Trophoblast cell (in vitro differentiated cells and primary cell): ENCODE results near the gene BAZ1B.
A peak's percentile ranks its signal among the peaks of the same experiment; 100 is the strongest.
"Not testable (repeated sequence)": the region's sequence is repeated elsewhere in the genome, so short reads cannot be mapped to it uniquely, and the experiment has no call there.

Source experiments
- DNase-seq, 2 donors: peaks; one replicate each; pipeline ENCODE4 v3.0.0-alpha.2; 2016
- H2AFZ ChIP-seq: 2 replicates; pipeline ENCODE4 v1.6.1; 2013; ENCODE audit warnings: low read length, moderate library complexity, mild to moderate bottlenecking; ENCODE audit not compliant: insufficient read depth, poor library complexity
- H2AK5ac ChIP-seq: 2 replicates; pipeline ENCODE4 v1.6.1; 2013; ENCODE audit warnings: mild to moderate bottlenecking, low read length
- H2BK120ac ChIP-seq: 2 replicates; pipeline ENCODE4 v1.6.1; 2013; ENCODE audit warnings: low read length, mild to moderate bottlenecking, moderate library complexity; ENCODE audit not compliant: insufficient read depth, poor library complexity
- H2BK12ac ChIP-seq: 2 replicates; pipeline ENCODE4 v1.6.1; 2013; ENCODE audit warnings: mild to moderate bottlenecking, low read length, moderate library complexity
- H2BK5ac ChIP-seq: 2 replicates; pipeline ENCODE4 v1.6.1; 2013; ENCODE audit warnings: low read length, low read depth, moderate library complexity, mild to moderate bottlenecking; ENCODE audit not compliant: poor library complexity
- H3K14ac ChIP-seq: 2 replicates; pipeline ENCODE4 v1.6.1; 2013; ENCODE audit warnings: mild to moderate bottlenecking, low read length
- H3K18ac ChIP-seq: 2 replicates; pipeline ENCODE4 v1.6.1; 2013; ENCODE audit warnings: mild to moderate bottlenecking, low read length
- H3K23ac ChIP-seq: 2 replicates; pipeline ENCODE4 v1.6.1; 2013; ENCODE audit warnings: low read length
- H3K27ac ChIP-seq: 2 replicates; pipeline ENCODE4 v1.5.1; 2013; ENCODE audit warnings: low read depth, mild to moderate bottlenecking, inconsistent platforms, low read length, moderate library complexity
- H3K27me3 ChIP-seq: 2 replicates; pipeline ENCODE4 v1.6.1; 2013; ENCODE audit warnings: inconsistent platforms, mild to moderate bottlenecking, low read length, moderate library complexity; ENCODE audit not compliant: insufficient read depth
- H3K36me3 ChIP-seq, 2 experiments: 1 replicate in 1 of 2; 2 replicates in 1 of 2; pipeline ENCODE4 v1.6.1; 2013; ENCODE audit warnings: low read length in 2 of 2, mild to moderate bottlenecking in 2 of 2, moderate library complexity in 1 of 2; ENCODE audit not compliant: insufficient read depth in 2 of 2, control insufficient read depth in 1 of 2
- H3K4ac ChIP-seq: 2 replicates; pipeline ENCODE4 v1.6.1; 2013; ENCODE audit warnings: low read depth, mild to moderate bottlenecking, low read length, moderate library complexity
- H3K4me1 ChIP-seq, 2 experiments: 1 replicate in 1 of 2; 2 replicates in 1 of 2; pipeline ENCODE4 v1.6.1; 2013; ENCODE audit warnings: low read length in 2 of 2, mild to moderate bottlenecking in 2 of 2, moderate library complexity in 1 of 2; ENCODE audit not compliant: insufficient read depth in 2 of 2, control insufficient read depth in 1 of 2
- H3K4me2 ChIP-seq: 2 replicates; pipeline ENCODE4 v1.6.1; 2013; ENCODE audit warnings: inconsistent platforms, mild to moderate bottlenecking, low read length, moderate library complexity
- H3K4me3 ChIP-seq: 2 replicates; pipeline ENCODE4 v1.5.1; 2013; ENCODE audit warnings: mild to moderate bottlenecking, low read depth, low read length, inconsistent platforms
- H3K79me1 ChIP-seq: one replicate; pipeline ENCODE4 v1.6.1; 2013; ENCODE audit warnings: low read length
- H3K79me2 ChIP-seq: 2 replicates; pipeline ENCODE4 v1.6.1; 2013; ENCODE audit warnings: low read length, mild to moderate bottlenecking; ENCODE audit not compliant: control insufficient read depth, insufficient read depth, poor library complexity
- H3K9ac ChIP-seq: 2 replicates; pipeline ENCODE4 v1.6.1; 2013; ENCODE audit warnings: mild to moderate bottlenecking, low read length
- H3K9me3 ChIP-seq: 2 replicates; pipeline ENCODE4 v1.6.1; 2013; ENCODE audit warnings: low read depth, mild to moderate bottlenecking, control low read depth, inconsistent platforms, low read length; ENCODE audit not compliant: insufficient read depth
- H4K12ac ChIP-seq: 2 replicates; pipeline ENCODE4 v1.6.1; 2013; ENCODE audit warnings: low read depth, mild to moderate bottlenecking, low read length, moderate library complexity
- H4K8ac ChIP-seq: 2 replicates; pipeline ENCODE4 v1.6.1; 2013; ENCODE audit warnings: low read depth, mild to moderate bottlenecking, low read length, moderate library complexity
- H4K91ac ChIP-seq: one replicate; pipeline ENCODE4 v1.6.1; 2013; ENCODE audit warnings: low read depth, mild to moderate bottlenecking, low read length, moderate library complexity
- WGBS: extraction: QIAGEN DNeasy Blood & Tissue Kit; methylation state at CpG from one replicate; pipeline ENCODE4 v1.1.7; 2013; ENCODE audit warnings: missing lambda C conversion rate; ENCODE audit not compliant: insufficient read length, insufficient coverage; ENCODE audit errors: extremely low coverage; 5-methylcytosine and 5-hydroxymethylcytosine counted together

The BAZ1B gene

DNA sequence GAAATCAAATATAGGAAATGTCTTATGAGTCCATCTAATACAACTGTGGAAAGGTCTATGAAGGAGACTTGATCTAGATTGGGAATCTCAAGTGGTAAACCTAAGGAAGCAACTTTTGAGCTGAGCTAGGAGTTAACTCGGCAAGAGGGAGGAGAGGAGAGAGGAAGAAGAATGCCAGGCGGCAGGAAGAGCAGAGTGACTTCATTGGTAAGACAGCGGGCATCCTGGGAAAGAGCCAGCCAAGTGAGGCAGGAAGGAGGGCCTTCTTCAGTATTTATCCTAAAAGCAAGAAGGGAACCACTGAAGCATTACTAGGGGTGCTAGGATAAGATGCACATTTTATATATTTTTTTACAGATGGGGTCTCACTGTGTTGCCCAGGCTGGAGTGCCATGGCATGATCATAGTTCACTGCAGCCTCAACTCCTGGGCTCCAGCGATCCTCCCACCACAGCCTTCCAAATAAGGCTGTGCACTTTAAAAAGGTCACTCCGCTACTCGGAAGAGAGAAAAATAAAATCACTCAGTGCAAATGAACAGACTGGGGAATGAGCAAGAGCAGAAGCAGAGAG, 33.4 kb upstream of the BAZ1B start:
- peaks cover 8% of the 10 kb centered on the region for H3K79me1 ChIP-seq
- H4K91ac ChIP-seq, result no peak overlapping the region
- WGBS, result no CpG with 5 or more reads among the region's 6 CpGs
- H3K14ac ChIP-seq, result no peak overlapping the region
- H3K18ac ChIP-seq, result no peak overlapping the region
- H3K27ac ChIP-seq, result no peak overlapping the region
- peak overlapping the region; percentile 90 for H3K4ac ChIP-seq
- H4K8ac ChIP-seq, result no peak overlapping the region
- peaks cover 9 to 18% of the 10 kb centered on the region in 2 experiments for H3K36me3 ChIP-seq
- H3K4me2 ChIP-seq, result no peak overlapping the region
- H2BK12ac ChIP-seq, result no peak overlapping the region
- H3K23ac ChIP-seq, result no peak overlapping the region
- H2AFZ ChIP-seq, result no peak overlapping the region
- no peak overlapping the region for H2BK120ac ChIP-seq
- H3K9ac ChIP-seq, result no peak overlapping the region
- no peak overlapping the region for H2BK5ac ChIP-seq
- peaks cover 0 to 5% of the 10 kb centered on the region in 2 experiments for H3K4me1 ChIP-seq
- H3K79me2 ChIP-seq, result peaks cover 11% of the 10 kb centered on the region
- H4K12ac ChIP-seq, result no peak overlapping the region
- no peak overlapping the region for H2AK5ac ChIP-seq
- no peaks in the 10 kb centered on the region for H3K9me3 ChIP-seq
- H3K4me3 ChIP-seq, result no peak overlapping the region
- no peak for DNase-seq
- H3K27me3 ChIP-seq, result no peaks in the 10 kb centered on the region

DNA sequence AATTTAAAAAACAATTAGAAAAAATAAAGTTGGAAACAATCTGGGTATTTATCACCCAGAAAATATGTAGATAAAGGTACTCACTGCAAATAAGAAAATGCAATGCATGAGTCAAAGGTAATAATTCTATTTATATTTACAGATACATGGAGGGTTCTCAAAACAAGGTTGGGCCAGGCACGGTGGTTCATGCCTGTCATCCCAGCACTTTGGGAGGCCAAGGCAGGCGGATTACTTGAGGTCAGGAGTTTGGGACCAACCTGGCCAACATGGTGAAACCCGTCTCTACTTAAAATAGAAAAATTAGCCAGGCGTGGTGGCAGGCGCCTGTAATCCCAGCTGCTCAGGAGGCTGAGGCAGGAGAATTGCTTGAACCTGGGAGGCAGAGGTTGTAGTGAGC, 28.0 kb upstream of the BAZ1B start:
- not testable (repeated sequence) for H2BK5ac ChIP-seq, H3K4me1 ChIP-seq, H3K14ac ChIP-seq, H4K12ac ChIP-seq, H3K4me3 ChIP-seq, H3K27ac ChIP-seq, H2BK12ac ChIP-seq, H3K4ac ChIP-seq, H3K79me1 ChIP-seq, H3K27me3 ChIP-seq, H2AK5ac ChIP-seq, H3K9ac ChIP-seq, H4K91ac ChIP-seq, H4K8ac ChIP-seq, H3K18ac ChIP-seq, H3K9me3 ChIP-seq, H3K79me2 ChIP-seq, H2AFZ ChIP-seq, H2BK120ac ChIP-seq, H3K4me2 ChIP-seq, DNase-seq, H3K23ac ChIP-seq
- peaks cover 16 to 24% of the 10 kb centered on the region in 2 experiments for H3K36me3 ChIP-seq
- WGBS, result no CpG with 5 or more reads among the region's 5 CpGs

DNA sequence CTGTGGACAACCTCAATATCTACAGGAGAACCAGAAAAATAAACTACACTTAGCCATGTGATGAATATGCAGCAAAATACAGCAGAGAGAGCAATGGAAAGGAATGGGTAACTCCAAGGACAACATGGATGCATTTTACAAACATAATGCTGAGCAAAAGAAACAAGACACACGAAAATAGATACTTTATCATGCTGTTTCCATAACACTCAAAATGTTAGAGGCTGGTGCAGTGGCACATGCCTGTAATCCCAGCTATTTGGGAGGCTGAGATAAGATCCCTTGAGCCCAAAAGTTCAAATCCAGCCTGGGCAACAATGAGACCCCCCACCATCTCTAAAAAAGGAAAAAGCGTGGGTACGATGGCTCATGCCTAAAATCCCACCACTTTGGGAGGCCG, 27.1 kb upstream of the BAZ1B start:
- H3K23ac ChIP-seq, result no peak overlapping the region
- WGBS, result no CpG with 5 or more reads among the region's 4 CpGs
- no peak overlapping the region for H2BK120ac ChIP-seq
- H4K12ac ChIP-seq, result no peak overlapping the region
- no peak overlapping the region for H3K4me2 ChIP-seq
- no peak overlapping the region for H3K14ac ChIP-seq
- H3K79me1 ChIP-seq, result no peaks in the 10 kb centered on the region
- H3K4ac ChIP-seq, result no peak overlapping the region
- H2BK12ac ChIP-seq, result no peak overlapping the region
- H3K18ac ChIP-seq, result no peak overlapping the region
- no peak overlapping the region for H2AFZ ChIP-seq
- H2BK5ac ChIP-seq, result no peak overlapping the region
- H3K4me3 ChIP-seq, result no peak overlapping the region
- H3K79me2 ChIP-seq, result no peaks in the 10 kb centered on the region
- H3K27ac ChIP-seq, result no peak overlapping the region
- H4K8ac ChIP-seq, result no peak overlapping the region
- no peak overlapping the region for H2AK5ac ChIP-seq
- no peaks in the 10 kb centered on the region for H3K9me3 ChIP-seq
- no peaks in the 10 kb centered on the region for H3K27me3 ChIP-seq
- peaks cover 14 to 24% of the 10 kb centered on the region in 2 experiments for H3K36me3 ChIP-seq
- no peak for DNase-seq
- no peak overlapping the region for H4K91ac ChIP-seq
- H3K9ac ChIP-seq, result no peak overlapping the region
- H3K4me1 ChIP-seq, result no peaks in the 10 kb centered on the region

DNA sequence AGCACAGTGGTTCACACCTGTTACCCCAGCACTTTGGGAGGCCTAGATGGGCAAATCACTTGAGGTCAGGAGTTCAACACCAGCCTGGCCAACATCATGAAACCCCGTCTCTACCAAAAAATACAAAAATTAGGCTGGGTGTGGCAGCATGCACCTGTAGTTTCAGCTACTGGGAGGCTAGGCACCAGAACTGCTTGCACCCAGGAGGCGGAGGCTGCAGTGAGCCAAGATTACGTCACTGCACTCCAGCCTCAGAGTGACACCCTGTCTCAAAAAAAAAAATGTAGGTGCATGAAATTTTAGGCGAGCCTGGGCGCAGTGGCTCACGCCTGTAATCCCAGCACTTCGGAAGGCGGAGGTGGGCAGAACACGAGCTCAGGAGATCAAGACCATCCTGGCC, 25.7 kb upstream of the BAZ1B start:
- no peak overlapping the region for H2BK120ac ChIP-seq
- H3K14ac ChIP-seq, result no peak overlapping the region
- no peak overlapping the region for H2AK5ac ChIP-seq
- no peak overlapping the region for H3K4me2 ChIP-seq
- H2BK12ac ChIP-seq, result no peak overlapping the region
- H3K4ac ChIP-seq, result no peak overlapping the region
- peaks cover 17 to 21% of the 10 kb centered on the region in 2 experiments for H3K36me3 ChIP-seq
- H3K9ac ChIP-seq, result no peak overlapping the region
- no peaks in the 10 kb centered on the region for H3K9me3 ChIP-seq
- no peak overlapping the region for H4K8ac ChIP-seq
- no peaks in the 10 kb centered on the region for H3K79me2 ChIP-seq
- H3K4me3 ChIP-seq, result no peak overlapping the region
- H3K79me1 ChIP-seq, result no peaks in the 10 kb centered on the region
- H4K12ac ChIP-seq, result no peak overlapping the region
- H2BK5ac ChIP-seq, result no peak overlapping the region
- H3K27me3 ChIP-seq, result no peaks in the 10 kb centered on the region
- H4K91ac ChIP-seq, result no peak overlapping the region
- WGBS, result no CpG with 5 or more reads among the region's 9 CpGs
- H3K23ac ChIP-seq, result no peak overlapping the region
- no peak overlapping the region for H3K27ac ChIP-seq
- no peak for DNase-seq
- H3K18ac ChIP-seq, result no peak overlapping the region
- no peak overlapping the region for H2AFZ ChIP-seq
- no peaks in the 10 kb centered on the region for H3K4me1 ChIP-seq
